Type B pancreatic cell (in vitro differentiated cells): ENCODE results near the gene EGFL7. TPM values are rescaled to one million over a fixed set of nuclear protein-coding genes. Genes with fewer than 3 reads are reported as not detected.
"Not testable (repeated sequence)": the region's sequence is repeated elsewhere in the genome, so short reads cannot be mapped to it uniquely, and the experiment has no call there.

Experiments used
- DNase-seq: peaks from one replicate; pipeline ENCODE4 v3.0.0; 2021; ENCODE audit warnings: mixed read lengths; ENCODE audit not compliant: unreplicated experiment; ENCODE audit errors: extremely low spot score
- H3K27ac Mint-ChIP-seq: 2 replicates; pipeline ENCODE4 v1.8.0; 2021; ENCODE audit warnings: mild to moderate bottlenecking, mixed read lengths
- H3K27me3 Mint-ChIP-seq: 2 replicates; pipeline ENCODE4 v1.8.0; 2021; ENCODE audit warnings: mixed read lengths
- H3K36me3 Mint-ChIP-seq: 2 replicates; pipeline ENCODE4 v1.8.0; 2021; ENCODE audit warnings: mixed read lengths
- H3K4me1 Mint-ChIP-seq: one replicate; pipeline ENCODE4 v1.8.0; 2021; ENCODE audit warnings: mixed read lengths; ENCODE audit not compliant: unreplicated experiment
- H3K4me3 Mint-ChIP-seq: 2 replicates; pipeline ENCODE4 v1.8.0; 2021; ENCODE audit warnings: mild to moderate bottlenecking, mixed read lengths
- H3K9me3 Mint-ChIP-seq: 2 replicates; pipeline ENCODE4 v1.8.0; 2021; ENCODE audit warnings: mixed read lengths
- total RNA-seq: library from RNA; stranded (reverse); gene quantifications from 2 replicates; pipeline ENCODE4 v1.2.1, GENCODE V29; 2021; ENCODE audit warnings: low replicate concordance
- TF ChIP-seq, protein P1 (sequence below): fragments of 200-600 bp; sonication (generic); conservative IDR thresholded peaks from 2 replicates; pipeline ENCODE4 v1.5.0; 2021; ENCODE audit warnings: antibody characterized with exemption, mild to moderate bottlenecking

The EGFL7 gene
- total RNA-seq, 1 donor from 2014 or later: 20.7 TPM

DNA sequence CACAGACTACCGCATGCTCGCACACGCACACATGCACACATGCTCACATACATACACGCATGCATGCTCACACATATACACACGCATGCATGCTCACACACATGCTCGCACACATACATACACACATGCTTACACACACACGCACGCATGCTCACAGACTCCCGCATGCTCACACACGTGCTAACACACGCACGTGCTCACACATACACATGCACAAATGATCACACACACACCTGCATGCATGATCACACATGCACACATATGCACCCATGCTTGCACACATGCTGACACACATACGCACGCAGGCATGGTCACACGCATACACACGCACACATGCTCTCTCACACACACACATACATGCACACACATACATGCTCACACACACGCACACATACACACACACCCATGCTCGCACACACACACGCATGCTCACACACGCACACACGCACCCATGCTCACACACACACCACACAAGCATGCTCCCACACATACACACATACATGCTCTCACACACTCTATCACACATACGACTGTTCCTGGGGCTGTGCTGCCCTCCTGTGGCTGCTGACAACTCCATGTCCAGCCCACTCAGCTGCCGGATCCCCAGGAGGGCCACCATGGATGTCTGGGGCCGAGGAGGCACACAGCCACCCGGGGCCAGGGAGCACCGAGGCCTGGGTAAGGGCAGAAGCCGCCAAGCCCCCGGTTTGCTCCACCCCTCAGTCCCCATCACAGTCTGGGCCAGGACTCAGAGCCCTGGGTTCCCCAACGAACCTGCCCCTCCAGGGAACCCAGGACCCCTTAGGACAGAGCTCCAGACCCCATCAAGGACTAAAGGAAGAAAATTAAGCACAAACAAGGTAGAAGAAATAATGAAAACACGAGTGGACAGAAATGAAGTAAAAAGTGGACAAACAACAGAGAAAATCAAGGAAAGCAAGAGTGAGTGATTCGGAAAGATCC, 31.4 kb upstream of the EGFL7 start:
- Mint-ChIP-seq H3K4me1 (peaks cover 4% of the 10 kb centered on the region), H3K4me3 (no peak overlapping the region), H3K36me3 (no peaks in the 10 kb centered on the region), H3K27ac (no peak overlapping the region), H3K27me3 (peaks cover 4% of the 10 kb centered on the region), H3K9me3 (no peaks in the 10 kb centered on the region)
- TF ChIP-seq, protein P1, sequence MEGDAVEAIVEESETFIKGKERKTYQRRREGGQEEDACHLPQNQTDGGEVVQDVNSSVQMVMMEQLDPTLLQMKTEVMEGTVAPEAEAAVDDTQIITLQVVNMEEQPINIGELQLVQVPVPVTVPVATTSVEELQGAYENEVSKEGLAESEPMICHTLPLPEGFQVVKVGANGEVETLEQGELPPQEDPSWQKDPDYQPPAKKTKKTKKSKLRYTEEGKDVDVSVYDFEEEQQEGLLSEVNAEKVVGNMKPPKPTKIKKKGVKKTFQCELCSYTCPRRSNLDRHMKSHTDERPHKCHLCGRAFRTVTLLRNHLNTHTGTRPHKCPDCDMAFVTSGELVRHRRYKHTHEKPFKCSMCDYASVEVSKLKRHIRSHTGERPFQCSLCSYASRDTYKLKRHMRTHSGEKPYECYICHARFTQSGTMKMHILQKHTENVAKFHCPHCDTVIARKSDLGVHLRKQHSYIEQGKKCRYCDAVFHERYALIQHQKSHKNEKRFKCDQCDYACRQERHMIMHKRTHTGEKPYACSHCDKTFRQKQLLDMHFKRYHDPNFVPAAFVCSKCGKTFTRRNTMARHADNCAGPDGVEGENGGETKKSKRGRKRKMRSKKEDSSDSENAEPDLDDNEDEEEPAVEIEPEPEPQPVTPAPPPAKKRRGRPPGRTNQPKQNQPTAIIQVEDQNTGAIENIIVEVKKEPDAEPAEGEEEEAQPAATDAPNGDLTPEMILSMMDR: peak; percentile 92
- no peak for DNase-seq

DNA sequence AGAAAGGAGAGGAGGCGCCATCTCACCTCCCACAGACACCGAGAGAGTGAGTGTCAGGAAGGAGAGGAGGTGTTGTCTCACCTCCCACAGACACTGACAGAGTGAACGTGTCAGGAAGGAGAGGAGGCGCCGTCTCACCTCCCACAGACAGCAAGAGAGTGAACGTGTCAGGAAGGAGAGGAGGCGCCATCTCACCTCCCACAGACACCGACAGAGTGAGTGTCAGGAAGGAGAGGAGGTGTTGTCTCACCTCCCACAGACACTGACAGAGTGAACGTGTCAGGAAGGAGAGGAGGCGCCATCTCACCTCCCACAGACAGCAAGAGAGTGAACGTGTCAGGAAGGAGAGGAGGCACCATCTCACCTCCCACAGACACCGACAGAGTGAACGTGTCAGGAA, 30.6 kb upstream of the EGFL7 start:
- DNase-seq, H3K4me3 Mint-ChIP-seq, H3K9me3 Mint-ChIP-seq, H3K4me1 Mint-ChIP-seq, H3K36me3 Mint-ChIP-seq, H3K27ac Mint-ChIP-seq, H3K27me3 Mint-ChIP-seq: not testable (repeated sequence)

DNA sequence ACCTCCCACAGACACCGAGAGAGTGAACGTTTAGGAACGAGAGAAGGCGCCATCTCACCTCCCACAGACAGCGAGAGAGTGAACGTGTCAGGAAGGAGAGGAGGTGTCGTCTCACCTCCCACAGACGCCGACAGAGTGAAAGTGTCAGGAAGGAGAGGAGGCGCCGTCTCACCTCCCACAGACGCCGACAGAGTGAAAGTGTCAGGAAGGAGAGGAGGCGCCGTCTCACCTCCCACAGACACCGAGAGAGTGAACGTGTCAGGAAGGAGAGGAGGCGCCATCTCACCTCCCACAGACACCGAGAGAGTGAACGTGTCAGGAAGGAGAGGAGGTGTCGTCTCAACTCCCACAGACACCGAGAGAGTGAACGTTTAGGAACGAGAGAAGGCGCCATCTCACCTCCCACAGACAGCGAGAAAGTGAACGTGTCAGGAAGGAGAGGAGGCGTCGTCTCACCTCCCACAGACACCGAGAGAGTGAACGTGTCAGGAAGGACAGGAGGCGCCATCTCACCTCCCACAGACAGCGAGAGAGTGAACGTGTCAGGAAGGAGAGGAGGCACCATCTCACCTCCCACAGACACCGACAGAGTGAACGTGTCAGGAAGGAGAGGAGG, 30.1 kb upstream of the EGFL7 start:
- not testable (repeated sequence) for H3K4me3 Mint-ChIP-seq, H3K4me1 Mint-ChIP-seq, H3K27ac Mint-ChIP-seq, DNase-seq, H3K36me3 Mint-ChIP-seq, H3K9me3 Mint-ChIP-seq, H3K27me3 Mint-ChIP-seq

DNA sequence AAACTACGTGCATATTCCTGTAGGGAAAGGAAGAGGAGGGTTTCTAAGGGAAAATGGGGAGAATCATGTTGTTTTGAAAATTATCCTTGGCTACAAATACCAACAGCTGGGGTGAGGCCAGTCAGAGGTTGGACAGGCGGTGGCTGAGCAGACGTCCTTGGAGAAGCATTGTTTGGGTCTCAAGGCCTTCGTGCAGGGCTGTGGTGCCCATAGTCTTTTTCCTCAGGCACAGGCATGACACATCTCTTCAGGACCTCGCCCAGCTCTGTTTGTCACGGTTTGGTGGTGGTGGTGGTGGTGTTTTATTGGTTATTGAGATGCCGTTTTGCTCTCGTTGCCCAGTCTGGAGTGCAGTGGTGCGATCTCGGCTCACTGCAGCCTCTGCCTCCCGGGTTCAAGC, 27.8 kb upstream of the EGFL7 start:
- peaks cover 4% of the 10 kb centered on the region for H3K27me3 Mint-ChIP-seq
- TF ChIP-seq, protein P1: no peak
- no peaks in the 10 kb centered on the region for H3K9me3 Mint-ChIP-seq
- H3K36me3 Mint-ChIP-seq: no peaks in the 10 kb centered on the region
- H3K4me1 Mint-ChIP-seq: no peaks in the 10 kb centered on the region
- H3K27ac Mint-ChIP-seq: no peak overlapping the region
- DNase-seq: no peak
- H3K4me3 Mint-ChIP-seq: no peak overlapping the region

DNA sequence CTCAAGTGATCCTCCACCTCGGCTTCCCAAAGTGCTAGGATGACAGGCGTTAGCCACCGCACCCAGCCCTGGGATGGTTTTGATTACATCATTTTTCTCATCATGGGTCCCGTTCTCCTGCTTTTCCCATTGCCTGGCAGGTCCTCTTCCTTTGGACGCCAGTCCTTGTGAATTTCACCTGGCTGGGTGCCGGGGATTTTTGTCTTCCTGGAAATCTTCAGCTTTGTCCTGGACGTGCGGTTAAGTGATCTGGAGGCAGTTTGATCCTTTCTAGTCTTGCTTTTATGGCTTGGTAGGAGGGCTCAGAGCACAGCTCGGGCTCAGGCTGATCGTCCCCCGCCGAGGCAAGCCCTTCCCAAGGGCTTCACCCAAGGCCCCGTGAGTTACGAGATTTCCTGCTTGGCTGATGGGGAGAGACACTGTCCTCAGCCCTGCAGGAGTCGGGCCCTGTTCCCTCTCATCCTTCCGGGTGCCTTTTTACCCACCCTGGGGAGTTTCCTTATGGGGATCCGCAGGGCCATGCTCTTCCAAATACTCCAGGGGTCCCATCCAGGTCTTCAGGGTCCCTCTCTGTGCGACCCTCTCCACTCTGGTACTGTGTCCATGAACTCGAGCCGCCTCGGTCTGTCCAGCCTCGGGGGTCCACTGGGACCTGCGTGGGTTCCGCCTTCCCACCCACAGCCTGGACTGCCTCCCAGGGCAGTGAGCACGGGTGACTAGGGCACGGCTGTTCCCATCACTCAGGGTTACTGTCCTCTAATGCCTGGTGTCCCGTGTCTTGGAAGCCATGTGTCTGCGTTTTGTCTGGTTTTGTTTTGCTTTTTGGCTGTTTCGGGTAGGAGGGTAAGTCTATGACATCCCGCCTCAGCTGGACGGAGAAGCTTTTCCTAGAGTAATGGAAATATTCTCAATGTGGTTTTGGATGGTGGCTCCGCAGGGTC, 22.3 kb upstream of the EGFL7 start:
- H3K36me3 Mint-ChIP-seq: no peaks in the 10 kb centered on the region
- no peak overlapping the region for H3K27ac Mint-ChIP-seq
- H3K9me3 Mint-ChIP-seq: no peaks in the 10 kb centered on the region
- peaks cover 7% of the 10 kb centered on the region for H3K27me3 Mint-ChIP-seq
- TF ChIP-seq, protein P1: no peak
- DNase-seq: no peak
- H3K4me1 Mint-ChIP-seq: peaks cover 4% of the 10 kb centered on the region
- H3K4me3 Mint-ChIP-seq: no peak overlapping the region

DNA sequence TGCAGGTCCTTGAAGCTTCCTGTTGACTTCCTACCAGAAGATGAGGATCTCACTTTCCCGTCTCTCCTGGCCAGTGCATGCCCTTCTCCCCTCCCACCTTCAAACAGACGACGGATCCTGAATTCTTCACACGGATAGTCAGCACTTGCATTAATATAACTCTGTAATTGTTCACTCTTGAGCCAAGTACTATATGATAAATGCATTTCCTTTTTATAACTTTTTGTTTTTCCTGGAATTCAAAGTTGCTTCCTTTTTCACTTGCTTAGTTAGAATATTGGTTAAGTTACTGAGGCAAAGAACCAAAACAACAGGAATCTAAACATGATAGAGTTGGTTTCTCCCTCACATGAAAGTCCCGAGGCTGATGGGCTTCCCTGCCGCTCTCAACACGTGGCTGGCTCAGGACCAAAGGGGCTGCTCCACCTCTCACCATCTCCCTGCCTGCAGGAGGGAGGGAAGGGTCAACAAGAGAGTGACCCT, 20.2 kb upstream of the EGFL7 start:
- Mint-ChIP-seq H3K36me3 (no peaks in the 10 kb centered on the region), H3K4me1 (peaks cover 4% of the 10 kb centered on the region), H3K27me3 (peaks cover 7% of the 10 kb centered on the region), H3K27ac (no peak overlapping the region), H3K4me3 (no peak overlapping the region), H3K9me3 (no peaks in the 10 kb centered on the region)
- DNase-seq: no peak
- TF ChIP-seq, protein P1: no peak
